Subcutaneous abdominal adipose tissue (tissue), 5 donors: ENCODE data around the gene MYO1C.

Source experiments
- H3K27ac ChIP-seq: one replicate; pipeline ENCODE4 v1.7.0; 2013; ENCODE audit warnings: low read depth, mild to moderate bottlenecking, inconsistent platforms, low read length, moderate library complexity
- H3K27me3 ChIP-seq, 5 donors: one replicate each; pipeline ENCODE4 v1.7.0; 2013; ENCODE audit warnings: low read length in 5 of 5, inconsistent platforms in 1 of 5; ENCODE audit not compliant: control insufficient read depth in 5 of 5, insufficient read depth in 4 of 5
- H3K36me3 ChIP-seq, 5 donors: one replicate each; pipeline ENCODE4 v1.7.0; 2013; ENCODE audit warnings: low read length in 5 of 5; ENCODE audit not compliant: control insufficient read depth in 5 of 5, insufficient read depth in 5 of 5
- H3K4me1 ChIP-seq, 5 donors: one replicate each; pipeline ENCODE4 v1.7.0; 2013; ENCODE audit warnings: low read length in 5 of 5, mild to moderate bottlenecking in 3 of 5, moderate library complexity in 1 of 5; ENCODE audit not compliant: control insufficient read depth in 5 of 5, insufficient read depth in 5 of 5
- H3K4me3 ChIP-seq, 5 donors: one replicate each; pipeline ENCODE4 v1.7.0; 2013; ENCODE audit warnings: low read length in 5 of 5, low read depth in 1 of 5
- H3K9ac ChIP-seq, 5 donors: one replicate each; pipeline ENCODE4 v1.7.0; 2013; ENCODE audit warnings: low read length in 5 of 5, mild to moderate bottlenecking in 4 of 5, moderate library complexity in 3 of 5
- H3K9me3 ChIP-seq, 5 donors: one replicate each; pipeline ENCODE4 v1.7.0; 2013; ENCODE audit warnings: low read length in 5 of 5; ENCODE audit not compliant: control insufficient read depth in 5 of 5
- donor health status: healthy.
- donor health status: healthy.
- donor health status: healthy.
- donor health status: healthy.
- donor health status: healthy.

MYO1C gene

GRCh38 chr17:1475321-1475854, 17.1 kb downstream of the MYO1C start:
- Histone ChIP-seq H3K36me3 (peaks cover 0 to 82% (median 73%) of the 10 kb centered on the region in 5 donors), H3K4me1 (peaks cover 4 to 82% (median 40%) of the 10 kb centered on the region in 5 donors), H3K4me3 (peak overlapping the region in 1 of 5 donors; percentile 26), H3K9ac (peak overlapping the region in 1 of 5 donors; percentile 64), H3K9me3 (no peaks in the 10 kb centered on the region), H3K27ac (peak overlapping the region; percentile 86), H3K27me3 (no peaks in the 10 kb centered on the region)

GRCh38 chr17:1474402-1475189, 17.9 kb downstream of the MYO1C start:
- no peaks in the 10 kb centered on the region for H3K27me3 ChIP-seq

DNA sequence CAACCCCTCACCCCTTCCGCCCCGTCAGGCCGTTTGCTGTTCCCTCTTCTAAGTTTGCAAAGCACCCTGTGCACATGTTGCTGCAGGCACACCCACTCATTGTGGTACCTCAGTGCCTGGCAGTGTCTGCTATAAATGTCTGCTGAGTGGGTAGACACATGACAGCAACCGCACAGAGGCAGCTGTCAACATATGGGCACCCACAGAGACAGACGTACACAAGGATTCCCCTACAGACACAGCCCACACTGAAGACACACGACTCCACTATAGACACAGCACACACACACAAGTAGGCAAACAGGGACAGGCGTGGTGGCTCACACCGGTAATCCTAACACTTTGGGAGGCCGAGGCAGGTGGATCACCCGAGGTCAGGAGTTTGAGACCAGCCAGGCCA, 18.6 kb downstream of the MYO1C start:
- Histone ChIP-seq H3K4me3 (no peak overlapping the region), H3K27me3 (no peaks in the 10 kb centered on the region), H3K36me3 (peaks cover 0 to 87% (median 79%) of the 10 kb centered on the region in 5 donors), H3K27ac (no peak overlapping the region), H3K4me1 (peaks cover 4 to 85% (median 46%) of the 10 kb centered on the region in 5 donors), H3K9ac (no peak overlapping the region), H3K9me3 (no peaks in the 10 kb centered on the region)

More at GRCh38 chr17:1474402-1475189, 17.9 kb downstream of the MYO1C start:
- H3K27ac ChIP-seq = peak overlapping the region; percentile 86
- peaks cover 0 to 86% (median 76%) of the 10 kb centered on the region in 5 donors for H3K36me3 ChIP-seq
- H3K4me1 ChIP-seq = peaks cover 4 to 81% (median 40%) of the 10 kb centered on the region in 5 donors
- H3K4me3 ChIP-seq = peak overlapping the region in 1 of 5 donors; percentile 33
- no peaks in the 10 kb centered on the region for H3K9me3 ChIP-seq
- no peak overlapping the region for H3K9ac ChIP-seq

- H3K9ac ChIP-seq = no peak overlapping the region
- H3K27me3 ChIP-seq = no peaks in the 10 kb centered on the region
These were observed 19.3 kb downstream of the MYO1C start for GRCh38 chr17:1473170-1473569.

DNA sequence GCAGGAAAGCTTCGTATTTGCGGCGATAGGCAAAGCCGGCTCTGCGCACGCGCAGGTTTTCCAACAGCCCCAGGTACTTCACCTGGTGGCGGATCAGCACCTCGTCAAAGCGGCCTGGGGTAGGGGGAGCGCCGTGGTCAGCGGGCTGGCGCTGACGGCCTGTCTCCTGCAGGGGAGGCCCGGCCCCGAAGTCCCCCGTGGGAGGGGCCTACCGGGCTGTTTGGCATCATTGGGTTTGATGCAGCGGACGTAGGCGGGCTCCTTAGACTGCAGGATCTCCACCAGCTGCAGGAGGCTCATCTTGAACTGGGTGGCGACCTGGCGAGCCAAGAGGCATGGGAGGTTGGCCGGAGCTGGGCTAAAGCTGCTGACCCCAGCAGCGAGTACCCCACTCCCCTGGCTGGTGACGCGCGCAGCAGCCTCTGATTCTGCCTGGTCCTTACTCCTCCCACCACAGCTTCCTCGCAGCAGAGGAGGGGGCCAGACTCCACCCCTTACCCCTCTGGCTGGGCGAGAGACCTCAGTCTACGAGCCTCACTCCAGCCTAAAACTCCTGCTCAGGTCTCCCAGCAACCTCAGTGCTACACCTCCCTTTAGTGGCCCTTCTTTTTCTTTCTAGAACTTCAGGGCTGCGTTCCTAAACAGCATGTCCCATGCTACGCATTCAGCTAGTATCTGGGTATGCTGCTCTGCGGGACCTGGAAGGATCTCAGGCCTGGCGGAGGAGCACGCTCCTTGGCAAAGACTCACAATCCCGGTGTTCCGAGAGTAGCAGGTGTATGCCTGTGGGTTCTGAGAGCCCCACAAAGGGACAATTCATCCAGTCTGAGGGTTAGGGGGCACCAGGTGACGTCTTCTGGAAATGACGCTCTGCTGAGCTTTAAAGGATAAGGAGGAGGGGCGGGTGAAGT, 20.3 kb downstream of the MYO1C start:
- Histone ChIP-seq H3K36me3 (peaks cover 0 to 85% (median 77%) of the 10 kb centered on the region in 5 donors), H3K27me3 (no peaks in the 10 kb centered on the region), H3K9me3 (no peaks in the 10 kb centered on the region), H3K27ac (no peak overlapping the region), H3K9ac (no peak overlapping the region), H3K4me1 (peaks cover 8 to 80% (median 49%) of the 10 kb centered on the region in 5 donors), H3K4me3 (no peak overlapping the region)

More at GRCh38 chr17:1473170-1473569, 19.3 kb downstream of the MYO1C start:
- H3K4me3 ChIP-seq = no peak overlapping the region
- peaks cover 0 to 87% (median 79%) of the 10 kb centered on the region in 5 donors for H3K36me3 ChIP-seq
- no peak overlapping the region for H3K27ac ChIP-seq
- peaks cover 6 to 85% (median 53%) of the 10 kb centered on the region in 5 donors for H3K4me1 ChIP-seq
- no peaks in the 10 kb centered on the region for H3K9me3 ChIP-seq

GRCh38 chr17:1471490-1471889, 21.0 kb downstream of the MYO1C start:
- Histone ChIP-seq H3K27ac (no peak overlapping the region), H3K27me3 (no peaks in the 10 kb centered on the region), H3K9ac (no peak overlapping the region), H3K4me3 (no peak overlapping the region), H3K9me3 (no peaks in the 10 kb centered on the region), H3K4me1 (peaks cover 8 to 74% (median 44%) of the 10 kb centered on the region in 5 donors), H3K36me3 (peaks cover 0 to 85% (median 80%) of the 10 kb centered on the region in 5 donors)

DNA sequence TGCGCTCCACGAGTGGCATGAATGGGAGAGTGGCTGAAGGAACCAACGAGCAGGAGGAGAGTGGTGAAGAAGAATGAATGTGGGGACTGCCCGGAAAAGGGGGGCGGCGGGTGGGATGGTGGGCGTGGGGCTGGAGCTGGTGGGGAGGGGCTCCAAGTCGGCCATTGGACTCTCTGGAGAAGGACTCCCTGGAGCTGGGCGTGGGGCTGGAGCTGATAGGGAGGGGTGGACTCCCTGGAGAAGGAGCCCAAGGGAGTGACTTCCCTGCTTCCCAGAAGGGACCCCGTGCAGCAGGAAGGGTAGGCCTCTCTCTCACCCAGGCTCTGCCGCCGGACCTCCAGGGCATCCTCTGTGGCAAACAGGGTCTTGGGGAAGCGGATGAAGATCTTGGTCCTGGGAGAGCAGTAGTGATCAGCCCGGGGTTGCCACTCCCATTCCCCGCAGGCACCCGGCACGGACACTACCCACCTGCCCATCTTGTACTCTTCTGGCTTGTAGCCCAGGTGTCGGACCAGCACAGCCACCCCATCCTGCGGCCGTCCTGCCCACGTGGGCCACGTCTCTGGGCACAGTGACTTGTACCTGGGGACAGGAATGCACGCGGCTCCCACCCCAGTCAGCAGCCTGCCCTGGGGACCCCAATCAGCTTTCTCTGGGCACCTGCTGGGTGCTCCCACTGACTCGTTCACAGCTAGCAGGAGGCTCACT, 21.6 kb downstream of the MYO1C start:
- Histone ChIP-seq H3K9ac (no peak overlapping the region), H3K27ac (no peak overlapping the region), H3K27me3 (no peaks in the 10 kb centered on the region), H3K9me3 (no peaks in the 10 kb centered on the region), H3K36me3 (peaks cover 0 to 87% (median 78%) of the 10 kb centered on the region in 5 donors), H3K4me3 (no peak overlapping the region), H3K4me1 (peaks cover 8 to 68% (median 38%) of the 10 kb centered on the region in 5 donors)

- Histone ChIP-seq H3K9me3 (no peaks in the 10 kb centered on the region), H3K4me1 (peaks cover 4 to 61% (median 31%) of the 10 kb centered on the region in 5 donors), H3K27me3 (no peaks in the 10 kb centered on the region), H3K4me3 (no peak overlapping the region), H3K27ac (no peak overlapping the region), H3K36me3 (peaks cover 0 to 89% (median 82%) of the 10 kb centered on the region in 5 donors), H3K9ac (no peak overlapping the region)
These were observed 22.3 kb downstream of the MYO1C start for GRCh38 chr17:1470071-1470754.
